HEK293 (cell line): ENCODE measurements around the gene MAP4K4.
A peak's percentile ranks its signal among the peaks of the same experiment; 100 is the strongest.

Source experiments
- GLIS1 ChIP-seq: fragments of 450-650 bp; formaldehyde crosslinking; IDR thresholded peaks from 2 replicates; pipeline ENCODE4 v1.5.1; 2016; ENCODE audit warnings: missing biosample characterization, missing genetic modification characterization
- KLF10 ChIP-seq: fragments of 450-650 bp; IDR thresholded peaks from 2 replicates; pipeline ENCODE4 v1.5.1; 2018; ENCODE audit warnings: missing biosample characterization, mild to moderate bottlenecking, missing genetic modification characterization
- WT1 ChIP-seq: fragments of 450-650 bp; formaldehyde crosslinking; IDR thresholded peaks from 2 replicates; pipeline ENCODE4 v1.5.1; 2016; ENCODE audit warnings: missing biosample characterization, missing genetic modification characterization
- ZBTB11 ChIP-seq: fragments of 450-650 bp; formaldehyde crosslinking; conservative IDR thresholded peaks from 2 replicates; pipeline ENCODE4 v1.5.1; 2016; ENCODE audit warnings: low read depth, missing biosample characterization, missing genetic modification characterization
- ZBTB6 ChIP-seq: fragments of 450-650 bp; formaldehyde crosslinking; IDR thresholded peaks from 2 replicates; pipeline ENCODE4 v1.5.1; 2017; ENCODE audit warnings: missing biosample characterization, missing genetic modification characterization
- ZBTB8A ChIP-seq: fragments of 450-650 bp; formaldehyde crosslinking; IDR thresholded peaks from 2 replicates; pipeline ENCODE4 v1.5.1; 2016; ENCODE audit warnings: missing biosample characterization, missing genetic modification characterization
- ZNF157 ChIP-seq: fragments of 450-650 bp; formaldehyde crosslinking; IDR thresholded peaks from 2 replicates; pipeline ENCODE4 v1.5.1; 2016; ENCODE audit warnings: missing biosample characterization, missing genetic modification characterization
- ZNF174 ChIP-seq: fragments of 450-650 bp; formaldehyde crosslinking; IDR thresholded peaks from 2 replicates; pipeline ENCODE4 v1.5.0; 2017; ENCODE audit warnings: missing biosample characterization, mild to moderate bottlenecking, missing genetic modification characterization
- ZNF18 ChIP-seq: fragments of 450-650 bp; formaldehyde crosslinking; IDR thresholded peaks from 2 replicates; pipeline ENCODE4 v1.5.1; 2016; ENCODE audit warnings: missing biosample characterization, missing genetic modification characterization
- ZNF2 ChIP-seq: fragments of 450-650 bp; formaldehyde crosslinking; IDR thresholded peaks from 2 replicates; pipeline ENCODE4 v1.5.1; 2016; ENCODE audit warnings: missing biosample characterization, missing genetic modification characterization
- ZNF214 ChIP-seq: fragments of 450-650 bp; formaldehyde crosslinking; IDR thresholded peaks from 2 replicates; pipeline ENCODE4 v1.5.1; 2017; ENCODE audit warnings: missing biosample characterization, mild to moderate bottlenecking, missing genetic modification characterization, borderline replicate concordance
- ZNF223 ChIP-seq: fragments of 450-650 bp; formaldehyde crosslinking; IDR thresholded peaks from 2 replicates; pipeline ENCODE4 v1.5.1; 2016; ENCODE audit warnings: missing biosample characterization, missing genetic modification characterization
- ZNF23 ChIP-seq: fragments of 450-650 bp; formaldehyde crosslinking; IDR thresholded peaks from 2 replicates; pipeline ENCODE4 v1.5.1; 2016; ENCODE audit warnings: missing biosample characterization, missing genetic modification characterization, borderline replicate concordance
- ZNF266 ChIP-seq: fragments of 450-650 bp; formaldehyde crosslinking; IDR thresholded peaks from 2 replicates; pipeline ENCODE4 v1.5.1; 2016; ENCODE audit warnings: missing biosample characterization, missing genetic modification characterization, low read depth
- ZNF274 ChIP-seq, 2 experiments: fragments of 200-500 bp in 1 of 2; fragments of 450-650 bp in 1 of 2; sonication (Bioruptor generic) in 1 of 2; formaldehyde crosslinking in 1 of 2; IDR thresholded peaks; 2 replicates each; pipeline versions ENCODE4 v1.5.1 to v1.6.1; 2014 to 2016; ENCODE audit warnings: borderline replicate concordance in 1 of 2, inconsistent platforms in 1 of 2, low read length in 1 of 2, missing biosample characterization in 1 of 2, missing genetic modification characterization in 1 of 2
- ZNF292 ChIP-seq: fragments of 450-650 bp; formaldehyde crosslinking; IDR thresholded peaks from 2 replicates; pipeline ENCODE4 v1.5.1; 2016; ENCODE audit warnings: low read depth, missing biosample characterization, missing genetic modification characterization, borderline replicate concordance
- ZNF324 ChIP-seq: fragments of 450-650 bp; formaldehyde crosslinking; IDR thresholded peaks from 2 replicates; pipeline ENCODE4 v1.5.1; 2016; ENCODE audit warnings: missing biosample characterization, missing genetic modification characterization
- ZNF362 ChIP-seq: fragments of 450-650 bp; formaldehyde crosslinking; IDR thresholded peaks from 2 replicates; pipeline ENCODE4 v1.5.1; 2016; ENCODE audit warnings: missing biosample characterization, missing genetic modification characterization
- ZNF449 ChIP-seq: fragments of 450-650 bp; formaldehyde crosslinking; IDR thresholded peaks from 2 replicates; pipeline ENCODE4 v1.5.1; 2017; ENCODE audit warnings: missing biosample characterization, mild to moderate bottlenecking, missing genetic modification characterization, moderate library complexity
- ZNF513 ChIP-seq: fragments of 450-650 bp; IDR thresholded peaks from 2 replicates; pipeline ENCODE4 v1.5.1; 2018; ENCODE audit warnings: missing biosample characterization, missing genetic modification characterization
- ZNF521 ChIP-seq: fragments of 450-650 bp; formaldehyde crosslinking; IDR thresholded peaks from 2 replicates; pipeline ENCODE4 v1.5.1; 2017; ENCODE audit warnings: missing biosample characterization, mild to moderate bottlenecking, missing genetic modification characterization
- ZNF560 ChIP-seq: fragments of 450-650 bp; formaldehyde crosslinking; IDR thresholded peaks from 2 replicates; pipeline ENCODE4 v1.5.1; 2017; ENCODE audit warnings: missing biosample characterization, missing genetic modification characterization, borderline replicate concordance
- ZNF623 ChIP-seq: fragments of 450-650 bp; formaldehyde crosslinking; IDR thresholded peaks from 2 replicates; pipeline ENCODE4 v1.5.1; 2016; ENCODE audit warnings: missing biosample characterization, missing genetic modification characterization
- ZNF654 ChIP-seq: fragments of 450-650 bp; formaldehyde crosslinking; IDR thresholded peaks from 2 replicates; pipeline ENCODE4 v1.5.1; 2016; ENCODE audit warnings: low read depth, missing biosample characterization, missing genetic modification characterization
- ZNF707 ChIP-seq: fragments of 450-650 bp; formaldehyde crosslinking; IDR thresholded peaks from 2 replicates; pipeline ENCODE4 v1.5.1; 2016; ENCODE audit warnings: missing biosample characterization, missing genetic modification characterization
- ZSCAN4 ChIP-seq: fragments of 450-650 bp; formaldehyde crosslinking; IDR thresholded peaks from 2 replicates; pipeline ENCODE4 v1.5.1; 2017; ENCODE audit warnings: missing biosample characterization, missing genetic modification characterization

The MAP4K4 gene

GRCh38 chr2:101697124-101698013 is at the start of gene MAP4K4 (continued):
- TF ChIP-seq ZBTB11 (tag by site-specific recombination) (0 out of 2 replicates have a peak, but pooled peaks have one; percentile 18), ZNF560 (tag by site-specific recombination) (no peak), ZNF274 (IDR thresholded peaks at IDR 0.05; ENCODE audit: low read length) (no peak), ZNF274 (tag by site-specific recombination; IDR thresholded peaks at IDR 0.05; ENCODE audit: borderline replicate concordance) (no peak), ZNF18 (no peak), ZBTB8A (tag by site-specific recombination) (peak; percentile 67), ZNF214 (no peak), KLF10 (0 out of 2 replicates have a peak, but pooled peaks have one; percentile 45), ZNF157 (tag by site-specific recombination) (no peak), ZNF2 (tag by site-specific recombination) (no peak), ZNF324 (tag by site-specific recombination) (no peak), ZNF521 (tag by site-specific recombination) (no peak), ZNF223 (tag by site-specific recombination) (no peak), ZSCAN4 (tag by site-specific recombination) (no peak), ZNF174 (tag by site-specific recombination) (no peak), WT1 (tag by site-specific recombination) (no peak), ZNF449 (tag by site-specific recombination) (peak; percentile 87), ZNF623 (tag by site-specific recombination) (no peak), ZBTB6 (tag by site-specific recombination) (no peak), ZNF362 (tag by site-specific recombination) (no peak), ZNF23 (no peak), ZNF292 (tag by site-specific recombination) (no peak), ZNF654 (tag by site-specific recombination) (no peak), GLIS1 (tag by site-specific recombination) (no peak), ZNF707 (tag by site-specific recombination) (no peak), ZNF266 (tag by site-specific recombination) (no peak), ZNF513 (no peak)
